Stimulated activated CD8-positive, alpha-beta memory T cell treated with anti-CD3 and anti-CD28 coated beads, Interleukin-15, amount 100 ng/mL, for 24 hours (primary cell): Measurements from ENCODE around the gene IL17RB.

Experiments used
- DNase-seq: peaks from one replicate; pipeline ENCODE4 v3.0.0-alpha.2; 2020; ENCODE audit warnings: low read depth

IL17RB gene

GRCh38 chr3:53846134-53846850, at the start of gene IL17RB, which contains the start of gene CHDH:
IL17RB (plus strand) TSS chr3:53846568; CDS start chr3:53846589, 21 bp downstream.
CHDH (minus strand) TSS chr3:53846419; CDS start chr3:53824008, 22,411 bp downstream.
- DNase-seq: no peak

GRCh38 chr3:53798144-53798543, 48.2 kb upstream of the IL17RB start:
- DNase-seq: no peak

DNA sequence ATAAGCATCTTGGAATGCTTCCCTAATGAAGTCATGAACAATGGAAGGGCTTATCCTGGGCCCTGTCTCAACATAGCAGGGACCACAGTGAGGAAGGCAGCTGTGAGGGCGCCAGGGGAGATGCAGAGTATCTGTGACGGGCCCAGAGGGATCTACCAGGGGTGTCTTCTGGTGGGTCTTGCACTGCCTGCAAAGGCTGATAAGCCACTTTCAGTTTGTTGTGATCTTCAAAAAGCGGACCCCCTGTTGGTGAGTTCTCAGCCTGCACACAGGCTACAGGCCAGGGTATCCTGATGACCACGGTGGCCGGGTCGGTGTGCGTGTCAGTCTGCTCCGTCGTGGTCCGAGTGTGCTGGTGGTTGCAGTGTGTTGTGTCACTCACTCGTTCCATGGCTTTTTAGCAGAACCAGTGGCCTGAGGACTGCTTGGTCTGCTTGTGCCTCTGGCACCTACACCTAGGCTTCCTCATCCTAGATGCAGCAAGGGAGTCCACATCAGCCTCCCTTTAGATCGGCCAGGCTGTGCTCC, 47.0 kb upstream of the IL17RB start:
- no peak for DNase-seq

- no peak for DNase-seq
These were observed 46.1 kb upstream of the IL17RB start for GRCh38 chr3:53800041-53800906.

- no peak for DNase-seq
These were observed 45.0 kb upstream of the IL17RB start for GRCh38 chr3:53801319-53801718.

- DNase-seq: no peak
These were observed 44.0 kb upstream of the IL17RB start for GRCh38 chr3:53802256-53802880.

- DNase-seq: no peak
These were observed 43.1 kb upstream of the IL17RB start for GRCh38 chr3:53803124-53803815.

DNA sequence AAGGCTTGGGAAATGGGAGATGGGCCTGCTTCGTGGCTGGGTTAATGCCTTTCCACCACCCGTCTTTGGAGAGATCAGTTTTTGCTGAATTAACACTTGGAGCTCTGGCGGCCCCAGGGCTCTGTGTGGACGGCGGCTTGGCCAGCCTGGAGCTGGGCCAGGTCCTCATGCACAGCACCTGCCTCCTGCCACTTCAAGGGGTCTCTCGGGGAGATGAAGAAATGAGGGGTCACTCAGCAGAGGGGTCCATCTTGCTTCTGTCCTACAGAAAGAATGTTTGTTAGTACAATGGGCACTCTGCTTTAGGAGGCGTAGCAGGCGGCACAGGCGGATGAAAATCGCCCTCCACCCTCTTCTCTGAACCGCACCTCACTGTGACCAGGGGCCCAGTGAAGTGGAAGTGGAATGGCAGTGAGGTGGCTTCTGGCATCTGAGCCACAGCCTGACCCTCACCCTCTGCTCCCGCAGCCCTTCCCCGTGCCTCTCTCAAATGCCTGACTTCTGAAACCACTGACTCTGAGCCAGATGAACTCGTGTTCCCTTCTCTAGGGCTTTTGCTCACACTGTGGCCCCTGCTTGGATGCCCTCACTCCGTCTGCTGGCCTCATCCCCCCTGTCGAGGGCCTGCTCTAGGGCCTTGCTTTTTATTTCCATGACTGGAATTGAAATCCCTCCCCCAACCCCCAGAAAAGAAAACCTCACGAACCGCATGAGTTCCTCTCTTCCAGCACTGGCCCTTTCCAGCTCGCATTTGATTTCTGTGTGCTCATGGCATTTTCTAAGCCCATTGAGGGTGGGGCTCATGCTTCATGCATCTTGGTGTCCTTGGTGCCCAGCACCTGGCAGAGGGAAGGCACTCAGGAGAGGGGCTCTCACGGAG, 42.3 kb upstream of the IL17RB start:
- no peak for DNase-seq

DNA sequence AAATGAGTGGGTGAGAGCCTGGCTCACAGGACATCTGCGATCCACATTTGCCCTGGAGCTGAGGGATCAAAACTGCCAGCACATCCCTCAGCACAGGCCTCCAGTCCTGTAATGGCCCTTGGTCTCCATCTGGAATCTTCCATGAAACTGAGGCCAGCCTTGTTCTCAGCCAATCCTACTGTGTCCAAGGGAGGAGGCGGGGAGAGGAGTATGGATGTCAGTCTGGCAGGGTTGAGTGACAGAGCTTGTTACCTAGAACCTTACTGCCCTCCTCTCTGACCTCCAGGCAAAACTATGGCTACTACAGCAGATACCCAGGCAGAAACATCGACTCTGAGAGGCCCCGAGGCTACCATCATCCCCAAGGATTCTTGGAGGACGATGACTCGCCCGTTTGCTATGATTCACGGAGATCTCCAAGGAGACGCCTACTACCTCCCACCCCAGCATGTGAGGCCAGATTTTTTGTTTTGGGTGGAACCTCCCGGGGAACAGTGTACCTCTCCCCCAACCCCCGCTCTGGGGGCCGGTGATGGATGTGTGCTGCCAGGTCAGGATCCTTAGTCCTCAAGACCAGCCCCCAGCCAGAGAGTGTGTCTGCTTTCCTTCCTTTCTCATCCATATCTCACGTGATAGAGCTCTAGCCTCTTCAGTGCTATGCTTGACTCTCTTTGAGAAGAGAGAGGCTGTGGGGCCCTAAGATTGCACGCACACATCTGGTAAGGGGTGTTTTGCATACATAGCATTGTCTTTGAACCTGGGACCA, 41.5 kb upstream of the IL17RB start:
- DNase-seq: no peak

DNA sequence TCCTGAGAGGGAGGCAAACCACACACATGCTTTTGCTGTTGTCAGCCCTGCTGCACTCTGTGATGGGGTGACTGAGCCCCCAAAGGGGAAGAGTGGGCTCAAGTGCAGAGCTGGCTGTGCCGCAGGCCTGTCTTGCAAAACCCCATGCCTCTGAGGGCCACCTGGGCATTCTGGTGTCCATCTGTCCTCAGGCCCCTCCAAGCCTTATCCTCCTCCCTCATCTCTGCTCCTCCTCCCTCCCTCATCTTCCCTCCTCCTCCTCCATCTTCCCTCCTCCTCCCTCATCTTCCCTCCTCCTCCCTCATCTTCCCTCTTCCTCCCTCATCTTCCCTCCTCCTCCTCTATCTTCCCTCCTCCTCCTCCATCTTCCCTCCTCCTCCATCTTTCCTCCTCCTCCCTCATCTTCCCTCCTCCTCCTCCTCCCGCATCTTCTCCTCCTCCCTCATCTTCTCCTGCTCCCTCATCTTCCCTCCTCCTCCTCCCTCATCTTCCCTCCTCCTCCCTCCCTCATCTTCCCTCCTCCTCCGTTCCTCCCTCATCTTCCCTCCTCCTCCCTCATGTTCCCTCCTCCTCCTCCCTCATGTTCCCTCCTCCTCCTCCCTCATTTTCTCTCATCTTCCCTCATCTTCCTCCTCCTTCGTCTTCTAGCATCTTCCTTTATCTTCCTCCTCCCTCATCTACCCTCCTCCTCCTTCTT, 40.8 kb upstream of the IL17RB start:
- DNase-seq: no peak

DNA sequence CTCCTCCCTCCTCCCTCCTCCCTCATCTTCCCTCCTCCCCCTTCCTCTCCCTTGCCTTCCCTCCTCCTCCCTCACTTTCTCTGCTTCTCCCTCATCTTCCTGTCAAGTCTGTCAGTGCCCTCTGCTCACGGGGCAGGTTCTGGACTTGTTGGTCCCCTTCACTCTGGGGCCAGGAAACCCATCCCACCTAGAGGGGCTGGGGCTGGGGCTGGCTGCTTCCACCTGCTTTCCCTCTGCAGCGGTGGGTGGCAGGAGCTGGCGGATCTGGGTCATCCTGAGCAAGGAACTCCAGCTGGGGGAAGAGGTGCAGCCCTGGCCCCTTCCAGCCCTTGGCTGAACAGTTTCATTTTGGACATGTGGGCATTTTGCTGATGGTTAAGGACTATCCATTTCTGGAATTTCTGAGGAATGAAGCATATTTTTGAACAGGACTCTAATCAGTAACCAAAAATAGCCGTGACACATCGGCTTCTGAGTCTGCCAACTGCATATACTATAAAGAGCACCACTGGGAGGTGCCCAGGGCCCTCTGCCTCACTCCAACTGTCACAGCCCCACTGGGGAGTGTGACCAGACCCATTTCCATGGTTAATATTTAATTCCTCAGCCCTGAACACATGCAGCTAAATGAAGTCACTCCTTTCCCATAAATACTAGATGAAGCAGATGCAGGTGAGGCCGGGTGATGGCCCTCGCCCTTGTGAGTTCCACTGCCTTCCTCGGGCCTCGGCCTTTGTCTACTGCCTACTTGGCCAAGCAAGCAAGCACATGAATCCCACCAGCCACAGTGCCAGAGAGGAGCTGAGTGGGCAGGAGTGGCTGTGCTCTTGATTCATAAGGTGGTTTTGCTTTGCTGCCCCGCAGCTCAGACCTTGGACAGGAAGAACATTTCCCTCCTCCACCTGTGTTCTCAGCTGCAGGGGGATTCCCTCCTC, 39.9 kb upstream of the IL17RB start:
- no peak for DNase-seq

DNA sequence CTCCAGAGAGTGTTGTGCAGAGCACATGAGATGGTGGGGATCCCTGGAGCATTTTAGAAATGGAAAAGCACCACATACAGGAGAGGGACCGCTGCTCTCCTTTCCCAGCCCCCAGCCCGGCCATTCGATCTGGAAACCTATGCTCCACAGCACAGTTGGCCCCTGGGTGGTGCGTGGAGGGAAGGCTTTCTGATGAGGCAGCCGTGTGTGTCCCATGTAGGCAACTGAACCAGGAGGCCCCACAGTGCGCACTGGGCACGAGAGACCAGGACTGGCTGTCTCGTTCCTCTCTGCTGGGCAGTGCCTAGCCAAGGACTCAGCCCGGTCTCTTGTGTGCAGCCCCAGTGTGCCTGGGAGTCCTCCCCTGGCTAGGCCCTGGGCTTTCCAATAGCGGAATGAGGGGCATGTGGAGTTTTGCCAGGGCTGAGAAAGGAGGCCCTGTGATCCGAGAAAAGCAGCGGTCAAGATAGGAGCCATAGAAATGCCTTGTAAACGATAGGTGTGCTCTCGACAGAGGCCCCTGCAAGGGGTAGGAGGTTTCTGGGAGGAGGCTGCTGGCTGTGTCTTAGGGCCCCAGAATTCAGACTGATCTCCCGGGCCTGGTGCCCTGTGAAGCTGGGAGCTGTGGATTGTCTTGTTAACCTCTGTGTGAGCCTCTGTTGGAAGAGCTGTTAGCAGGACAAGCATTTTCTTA, 39.1 kb upstream of the IL17RB start:
- DNase-seq: no peak

DNA sequence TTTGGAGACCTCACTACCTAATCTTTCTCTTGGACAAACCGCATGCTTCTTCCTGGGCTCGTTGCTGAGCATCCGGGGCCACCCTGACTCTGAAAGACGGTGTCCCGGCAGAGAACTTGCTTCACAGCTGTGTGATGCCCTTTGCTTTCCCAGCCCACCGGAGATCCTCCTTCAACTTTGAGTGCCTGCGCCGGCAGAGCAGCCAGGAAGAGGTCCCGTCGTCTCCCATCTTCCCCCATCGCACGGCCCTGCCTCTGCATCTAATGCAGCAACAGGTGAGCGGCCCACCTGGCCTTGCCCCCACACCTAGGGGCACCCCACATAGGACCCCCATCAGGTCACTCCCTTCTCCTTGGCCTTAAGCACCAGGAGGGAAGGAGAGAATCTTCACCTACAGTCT, 37.9 kb upstream of the IL17RB start:
- no peak for DNase-seq

- DNase-seq: no peak
These were observed 37.1 kb upstream of the IL17RB start for GRCh38 chr3:53809267-53809666.

GRCh38 chr3:53809764-53810400, 36.5 kb upstream of the IL17RB start:
- no peak for DNase-seq

DNA sequence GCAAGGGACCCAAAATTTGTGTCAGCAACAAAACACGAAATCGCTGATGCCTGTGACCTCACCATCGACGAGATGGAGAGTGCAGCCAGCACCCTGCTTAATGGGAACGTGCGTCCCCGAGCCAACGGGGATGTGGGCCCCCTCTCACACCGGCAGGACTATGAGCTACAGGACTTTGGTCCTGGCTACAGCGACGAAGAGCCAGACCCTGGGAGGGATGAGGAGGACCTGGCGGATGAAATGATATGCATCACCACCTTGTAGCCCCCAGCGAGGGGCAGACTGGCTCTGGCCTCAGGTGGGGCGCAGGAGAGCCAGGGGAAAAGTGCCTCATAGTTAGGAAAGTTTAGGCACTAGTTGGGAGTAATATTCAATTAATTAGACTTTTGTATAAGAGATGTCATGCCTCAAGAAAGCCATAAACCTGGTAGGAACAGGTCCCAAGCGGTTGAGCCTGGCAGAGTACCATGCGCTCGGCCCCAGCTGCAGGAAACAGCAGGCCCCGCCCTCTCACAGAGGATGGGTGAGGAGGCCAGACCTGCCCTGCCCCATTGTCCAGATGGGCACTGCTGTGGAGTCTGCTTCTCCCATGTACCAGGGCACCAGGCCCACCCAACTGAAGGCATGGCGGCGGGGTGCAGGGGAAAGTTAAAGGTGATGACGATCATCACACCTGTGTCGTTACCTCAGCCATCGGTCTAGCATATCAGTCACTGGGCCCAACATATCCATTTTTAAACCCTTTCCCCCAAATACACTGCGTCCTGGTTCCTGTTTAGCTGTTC, 35.0 kb upstream of the IL17RB start:
- no peak for DNase-seq
